HEK293 (cell line): ENCODE results near the gene INCA1.

ENCODE experiments used
- CTCF ChIA-PET: fragments of 350-600 bp; formaldehyde crosslinking; extraction: SDS; loops from one replicate; lab custom pipeline; 2021; ENCODE audit warnings: antibody characterized with exemption; lab: Yijun Ruan, JAX
- POLR2A ChIA-PET: fragments of 300-600 bp; formaldehyde crosslinking; extraction: SDS; loops from one replicate; lab custom pipeline; 2020; ENCODE audit warnings: antibody characterized with exemption, inconsistent platforms; lab: Yijun Ruan, JAX
- H3K27ac ChIP-seq: fragments of 200-500 bp; sonication (Bioruptor generic); 2 replicates; pipeline ENCODE4 v1.5.1; 2014; ENCODE audit warnings: low read depth, low read length, control low read depth, inconsistent platforms; ENCODE audit errors: extremely low read depth
- H3K36me3 ChIP-seq, 2 experiments: fragments of 200-500 bp in 1 of 2; sonication (Bioruptor generic) in 1 of 2; 1 replicate in 1 of 2; 2 replicates in 1 of 2; pipeline ENCODE4 v1.5.1; 2014 to 2017; ENCODE audit warnings: inconsistent platforms in 2 of 2, low read length in 2 of 2; ENCODE audit not compliant: control insufficient read depth in 2 of 2, insufficient read depth in 1 of 2
- H3K4me1 ChIP-seq: fragments of 200-500 bp; sonication (Bioruptor generic); 2 replicates; pipeline ENCODE4 v1.5.1; 2014; ENCODE audit warnings: mild to moderate bottlenecking, low read length, inconsistent platforms; ENCODE audit not compliant: control insufficient read depth, insufficient read depth
- H3K4me3 ChIP-seq: 2 replicates; pipeline ENCODE4 v1.5.1; 2011; ENCODE audit warnings: low read depth, mild to moderate bottlenecking, control low read depth, low read length, moderate library complexity
- H3K9me3 ChIP-seq: fragments of 200-500 bp; sonication (Bioruptor generic); 2 replicates; pipeline ENCODE4 v1.5.1; 2014; ENCODE audit warnings: low read depth, low read length, inconsistent platforms; ENCODE audit not compliant: control insufficient read depth, insufficient read depth
- HOXD13 ChIP-seq: sonication (generic); formaldehyde crosslinking; IDR thresholded peaks from 2 replicates; pipeline ENCODE4 v1.8.0; 2022; ENCODE audit warnings: missing genetic modification reagents, borderline replicate concordance
- KLF16 ChIP-seq: fragments of 450-650 bp; formaldehyde crosslinking; IDR thresholded peaks from 2 replicates; pipeline ENCODE4 v1.5.1; 2017; ENCODE audit warnings: missing biosample characterization, missing genetic modification characterization
- KLF9 ChIP-seq: fragments of 450-650 bp; formaldehyde crosslinking; IDR thresholded peaks from 2 replicates; pipeline ENCODE4 v1.5.1; 2016; ENCODE audit warnings: missing biosample characterization, missing genetic modification characterization, low read depth
- SP2 ChIP-seq: fragments of 450-650 bp; formaldehyde crosslinking; IDR thresholded peaks from 2 replicates; pipeline ENCODE4 v1.5.1; 2016; ENCODE audit warnings: missing biosample characterization, missing genetic modification characterization
- ZBTB8A ChIP-seq: fragments of 450-650 bp; formaldehyde crosslinking; IDR thresholded peaks from 2 replicates; pipeline ENCODE4 v1.5.1; 2016; ENCODE audit warnings: missing biosample characterization, missing genetic modification characterization
- ZNF24 ChIP-seq: fragments of 450-650 bp; formaldehyde crosslinking; IDR thresholded peaks from 2 replicates; pipeline ENCODE4 v1.5.1; 2016; ENCODE audit warnings: missing biosample characterization, missing genetic modification characterization
- ZNF324 ChIP-seq: fragments of 450-650 bp; formaldehyde crosslinking; IDR thresholded peaks from 2 replicates; pipeline ENCODE4 v1.5.1; 2016; ENCODE audit warnings: missing biosample characterization, missing genetic modification characterization
- ZNF350 ChIP-seq: fragments of 450-650 bp; formaldehyde crosslinking; IDR thresholded peaks from 2 replicates; pipeline ENCODE4 v1.5.0; 2017; ENCODE audit warnings: missing biosample characterization, mild to moderate bottlenecking, missing genetic modification characterization
- ZNF555 ChIP-seq: fragments of 450-650 bp; formaldehyde crosslinking; conservative IDR thresholded peaks from 2 replicates; pipeline ENCODE4 v1.5.1; 2017; ENCODE audit warnings: missing biosample characterization, mild to moderate bottlenecking, missing genetic modification characterization, inconsistent platforms
- ZNF701 ChIP-seq: fragments of 450-650 bp; formaldehyde crosslinking; IDR thresholded peaks from 2 replicates; pipeline ENCODE4 v1.5.1; 2016; ENCODE audit warnings: missing biosample characterization, missing genetic modification characterization
- TF ChIP-seq, protein P1 (sequence below): fragments of 450-650 bp; formaldehyde crosslinking; conservative IDR thresholded peaks from 2 replicates; pipeline ENCODE4 v1.5.1; 2016; ENCODE audit warnings: low read depth, missing biosample characterization, missing genetic modification characterization
- TF ChIP-seq, protein P2 (sequence below): fragments of 450-650 bp; formaldehyde crosslinking; IDR thresholded peaks from 2 replicates; pipeline ENCODE4 v1.5.1; 2016; ENCODE audit warnings: missing biosample characterization, missing genetic modification characterization
- TF ChIP-seq, protein P3 (sequence below): fragments of 450-650 bp; formaldehyde crosslinking; IDR thresholded peaks from 2 replicates; pipeline ENCODE4 v1.5.1; 2017; ENCODE audit warnings: missing biosample characterization, mild to moderate bottlenecking, missing genetic modification characterization, moderate library complexity
- TF ChIP-seq, protein P4 (sequence below): fragments of 450-650 bp; formaldehyde crosslinking; IDR thresholded peaks from 2 replicates; pipeline ENCODE4 v1.5.1; 2016; ENCODE audit warnings: missing biosample characterization, missing genetic modification characterization
- TF ChIP-seq, protein P5 (sequence below): fragments of 450-650 bp; formaldehyde crosslinking; IDR thresholded peaks from 2 replicates; pipeline ENCODE4 v1.5.1; 2016; ENCODE audit warnings: missing biosample characterization, missing genetic modification characterization
- TF ChIP-seq, protein P6 (sequence below): fragments of 450-650 bp; formaldehyde crosslinking; IDR thresholded peaks from 2 replicates; pipeline ENCODE4 v1.5.1; 2016; ENCODE audit warnings: missing biosample characterization, missing genetic modification characterization, low read depth
- TF ChIP-seq, protein P7 (sequence below): fragments of 450-650 bp; formaldehyde crosslinking; IDR thresholded peaks from 2 replicates; pipeline ENCODE4 v1.5.1; 2016; ENCODE audit warnings: missing biosample characterization, missing genetic modification characterization
- TF ChIP-seq, protein P8 (sequence below): fragments of 450-650 bp; formaldehyde crosslinking; IDR thresholded peaks from 2 replicates; pipeline ENCODE4 v1.5.1; 2017; ENCODE audit warnings: missing biosample characterization, missing genetic modification characterization
- TF ChIP-seq, protein P9 (sequence below): fragments of 450-650 bp; formaldehyde crosslinking; IDR thresholded peaks from 2 replicates; pipeline ENCODE4 v1.5.1; 2016; ENCODE audit warnings: missing biosample characterization, missing genetic modification characterization

Gene INCA1

DNA sequence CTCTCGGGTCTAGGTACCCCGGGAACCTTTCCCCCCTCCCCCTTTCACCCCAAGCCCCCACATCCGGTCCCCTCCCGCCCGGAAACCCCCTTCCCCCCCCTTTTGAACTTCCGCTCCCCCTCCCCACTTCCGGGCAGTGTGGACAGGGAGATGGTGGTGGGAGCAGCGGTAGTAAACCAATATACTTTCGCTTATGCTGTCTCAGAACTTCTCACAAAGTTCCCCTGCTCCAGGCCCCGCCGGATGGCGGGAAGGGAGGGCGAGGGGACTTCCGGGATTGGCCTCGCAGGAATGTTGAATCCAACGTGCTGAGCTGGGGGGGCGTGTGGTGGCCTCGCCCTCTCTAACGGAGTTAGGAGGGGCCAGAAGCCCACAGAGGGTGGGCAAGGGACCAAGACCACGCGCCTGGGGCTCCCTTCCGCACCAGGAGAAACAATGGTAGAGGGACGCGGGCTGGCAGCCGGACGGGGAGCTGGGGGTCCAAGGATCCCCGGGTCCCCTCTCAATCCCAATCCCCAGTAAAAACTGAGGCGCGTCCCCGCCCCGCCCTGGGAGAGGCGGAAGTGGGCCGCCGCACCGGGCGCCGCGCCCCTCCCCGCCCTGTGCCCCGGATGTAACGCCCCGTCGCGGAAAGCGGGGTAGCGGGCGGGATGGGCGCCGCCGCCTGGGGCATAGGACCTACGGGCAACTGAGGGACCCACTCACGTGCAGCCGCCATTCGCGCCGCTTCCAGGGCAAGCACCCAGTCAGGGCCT lies 49.7 kb downstream of the INCA1 start:
- CTCF ChIA-PET = interaction anchor here (0.5 to 2.5 kb wide), 3 partner anchors 8 to 1558 kb away, joined by 3 to 11 read pairs (median 6); partner anchors contain the start of genes RNF167 and SLC25A11
- POLR2A ChIA-PET = interaction anchor here (0.7 to 17.9 kb wide), 13 partner anchors 8 to 158 kb away, joined by 3 to 358 read pairs (median 6); partner anchors contain the start of genes CAMTA2, INCA1, KIF1C and PLD2
- H3K36me3 ChIP-seq = peaks cover 29 to 47% of the 10 kb centered on the region in 2 experiments
- no peaks in the 10 kb centered on the region for H3K9me3 ChIP-seq
- peaks cover 21% of the 10 kb centered on the region for H3K4me1 ChIP-seq
- H3K27ac ChIP-seq = peak overlapping the region; percentile 99
- H3K4me3 ChIP-seq = peak overlapping the region; percentile 97
- TF ChIP-seq, protein P1, sequence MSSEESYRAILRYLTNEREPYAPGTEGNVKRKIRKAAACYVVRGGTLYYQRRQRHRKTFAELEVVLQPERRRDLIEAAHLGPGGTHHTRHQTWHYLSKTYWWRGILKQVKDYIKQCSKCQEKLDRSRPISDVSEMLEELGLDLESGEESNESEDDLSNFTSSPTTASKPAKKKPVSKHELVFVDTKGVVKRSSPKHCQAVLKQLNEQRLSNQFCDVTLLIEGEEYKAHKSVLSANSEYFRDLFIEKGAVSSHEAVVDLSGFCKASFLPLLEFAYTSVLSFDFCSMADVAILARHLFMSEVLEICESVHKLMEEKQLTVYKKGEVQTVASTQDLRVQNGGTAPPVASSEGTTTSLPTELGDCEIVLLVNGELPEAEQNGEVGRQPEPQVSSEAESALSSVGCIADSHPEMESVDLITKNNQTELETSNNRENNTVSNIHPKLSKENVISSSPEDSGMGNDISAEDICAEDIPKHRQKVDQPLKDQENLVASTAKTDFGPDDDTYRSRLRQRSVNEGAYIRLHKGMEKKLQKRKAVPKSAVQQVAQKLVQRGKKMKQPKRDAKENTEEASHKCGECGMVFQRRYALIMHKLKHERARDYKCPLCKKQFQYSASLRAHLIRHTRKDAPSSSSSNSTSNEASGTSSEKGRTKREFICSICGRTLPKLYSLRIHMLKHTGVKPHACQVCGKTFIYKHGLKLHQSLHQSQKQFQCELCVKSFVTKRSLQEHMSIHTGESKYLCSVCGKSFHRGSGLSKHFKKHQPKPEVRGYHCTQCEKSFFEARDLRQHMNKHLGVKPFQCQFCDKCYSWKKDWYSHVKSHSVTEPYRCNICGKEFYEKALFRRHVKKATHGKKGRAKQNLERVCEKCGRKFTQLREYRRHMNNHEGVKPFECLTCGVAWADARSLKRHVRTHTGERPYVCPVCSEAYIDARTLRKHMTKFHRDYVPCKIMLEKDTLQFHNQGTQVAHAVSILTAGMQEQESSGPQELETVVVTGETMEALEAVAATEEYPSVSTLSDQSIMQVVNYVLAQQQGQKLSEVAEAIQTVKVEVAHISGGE (tag by site-specific recombination) = peak; percentile 71
- TF ChIP-seq ZNF24 (tag by site-specific recombination) (0 out of 2 replicates have a peak, but pooled peaks have one; percentile 11), ZBTB8A (peak; percentile 99), ZNF324 (tag by site-specific recombination) (0 out of 2 replicates have a peak, but pooled peaks have one; percentile 30), ZNF350 (tag by site-specific recombination) (no peak), SP2 (peak; percentile 82), ZNF701 (tag by site-specific recombination) (no peak), HOXD13 (CRISPR knock-in tag) (no peak), ZNF555 (tag by site-specific recombination) (no peak), KLF16 (peak; percentile 64), KLF9 (tag by site-specific recombination) (peak; percentile 92)
- TF ChIP-seq, protein P2, sequence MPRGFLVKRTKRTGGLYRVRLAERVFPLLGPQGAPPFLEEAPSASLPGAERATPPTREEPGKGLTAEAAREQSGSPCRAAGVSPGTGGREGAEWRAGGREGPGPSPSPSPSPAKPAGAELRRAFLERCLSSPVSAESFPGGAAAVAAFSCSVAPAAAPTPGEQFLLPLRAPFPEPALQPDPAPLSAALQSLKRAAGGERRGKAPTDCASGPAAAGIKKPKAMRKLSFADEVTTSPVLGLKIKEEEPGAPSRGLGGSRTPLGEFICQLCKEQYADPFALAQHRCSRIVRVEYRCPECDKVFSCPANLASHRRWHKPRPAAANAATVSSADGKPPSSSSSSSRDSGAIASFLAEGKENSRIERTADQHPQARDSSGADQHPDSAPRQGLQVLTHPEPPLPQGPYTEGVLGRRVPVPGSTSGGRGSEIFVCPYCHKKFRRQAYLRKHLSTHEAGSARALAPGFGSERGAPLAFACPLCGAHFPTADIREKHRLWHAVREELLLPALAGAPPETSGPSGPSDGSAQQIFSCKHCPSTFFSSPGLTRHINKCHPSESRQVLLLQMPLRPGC (tag by site-specific recombination) = peak; percentile 37; the same call in 1 of the 2 replicates
- TF ChIP-seq, protein P3, sequence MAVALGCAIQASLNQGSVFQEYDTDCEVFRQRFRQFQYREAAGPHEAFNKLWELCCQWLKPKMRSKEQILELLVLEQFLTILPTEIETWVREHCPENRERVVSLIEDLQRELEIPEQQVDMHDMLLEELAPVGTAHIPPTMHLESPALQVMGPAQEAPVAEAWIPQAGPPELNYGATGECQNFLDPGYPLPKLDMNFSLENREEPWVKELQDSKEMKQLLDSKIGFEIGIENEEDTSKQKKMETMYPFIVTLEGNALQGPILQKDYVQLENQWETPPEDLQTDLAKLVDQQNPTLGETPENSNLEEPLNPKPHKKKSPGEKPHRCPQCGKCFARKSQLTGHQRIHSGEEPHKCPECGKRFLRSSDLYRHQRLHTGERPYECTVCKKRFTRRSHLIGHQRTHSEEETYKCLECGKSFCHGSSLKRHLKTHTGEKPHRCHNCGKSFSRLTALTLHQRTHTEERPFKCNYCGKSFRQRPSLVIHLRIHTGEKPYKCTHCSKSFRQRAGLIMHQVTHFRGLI (tag by site-specific recombination) = peak; percentile 57; the same call in 1 of the 2 replicates
- TF ChIP-seq, protein P4, sequence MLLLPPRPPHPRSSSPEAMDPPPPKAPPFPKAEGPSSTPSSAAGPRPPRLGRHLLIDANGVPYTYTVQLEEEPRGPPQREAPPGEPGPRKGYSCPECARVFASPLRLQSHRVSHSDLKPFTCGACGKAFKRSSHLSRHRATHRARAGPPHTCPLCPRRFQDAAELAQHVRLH (tag by site-specific recombination) = no peak
- TF ChIP-seq, protein P5, sequence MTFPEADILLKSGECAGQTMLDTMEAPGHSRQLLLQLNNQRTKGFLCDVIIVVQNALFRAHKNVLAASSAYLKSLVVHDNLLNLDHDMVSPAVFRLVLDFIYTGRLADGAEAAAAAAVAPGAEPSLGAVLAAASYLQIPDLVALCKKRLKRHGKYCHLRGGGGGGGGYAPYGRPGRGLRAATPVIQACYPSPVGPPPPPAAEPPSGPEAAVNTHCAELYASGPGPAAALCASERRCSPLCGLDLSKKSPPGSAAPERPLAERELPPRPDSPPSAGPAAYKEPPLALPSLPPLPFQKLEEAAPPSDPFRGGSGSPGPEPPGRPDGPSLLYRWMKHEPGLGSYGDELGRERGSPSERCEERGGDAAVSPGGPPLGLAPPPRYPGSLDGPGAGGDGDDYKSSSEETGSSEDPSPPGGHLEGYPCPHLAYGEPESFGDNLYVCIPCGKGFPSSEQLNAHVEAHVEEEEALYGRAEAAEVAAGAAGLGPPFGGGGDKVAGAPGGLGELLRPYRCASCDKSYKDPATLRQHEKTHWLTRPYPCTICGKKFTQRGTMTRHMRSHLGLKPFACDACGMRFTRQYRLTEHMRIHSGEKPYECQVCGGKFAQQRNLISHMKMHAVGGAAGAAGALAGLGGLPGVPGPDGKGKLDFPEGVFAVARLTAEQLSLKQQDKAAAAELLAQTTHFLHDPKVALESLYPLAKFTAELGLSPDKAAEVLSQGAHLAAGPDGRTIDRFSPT (tag by site-specific recombination) = 0 out of 2 replicates have a peak, but pooled peaks have one; percentile 71
- TF ChIP-seq, protein P6, sequence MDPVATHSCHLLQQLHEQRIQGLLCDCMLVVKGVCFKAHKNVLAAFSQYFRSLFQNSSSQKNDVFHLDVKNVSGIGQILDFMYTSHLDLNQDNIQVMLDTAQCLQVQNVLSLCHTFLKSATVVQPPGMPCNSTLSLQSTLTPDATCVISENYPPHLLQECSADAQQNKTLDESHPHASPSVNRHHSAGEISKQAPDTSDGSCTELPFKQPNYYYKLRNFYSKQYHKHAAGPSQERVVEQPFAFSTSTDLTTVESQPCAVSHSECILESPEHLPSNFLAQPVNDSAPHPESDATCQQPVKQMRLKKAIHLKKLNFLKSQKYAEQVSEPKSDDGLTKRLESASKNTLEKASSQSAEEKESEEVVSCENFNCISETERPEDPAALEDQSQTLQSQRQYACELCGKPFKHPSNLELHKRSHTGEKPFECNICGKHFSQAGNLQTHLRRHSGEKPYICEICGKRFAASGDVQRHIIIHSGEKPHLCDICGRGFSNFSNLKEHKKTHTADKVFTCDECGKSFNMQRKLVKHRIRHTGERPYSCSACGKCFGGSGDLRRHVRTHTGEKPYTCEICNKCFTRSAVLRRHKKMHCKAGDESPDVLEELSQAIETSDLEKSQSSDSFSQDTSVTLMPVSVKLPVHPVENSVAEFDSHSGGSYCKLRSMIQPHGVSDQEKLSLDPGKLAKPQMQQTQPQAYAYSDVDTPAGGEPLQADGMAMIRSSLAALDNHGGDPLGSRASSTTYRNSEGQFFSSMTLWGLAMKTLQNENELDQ (tag by site-specific recombination) = no peak
- TF ChIP-seq, protein P7, sequence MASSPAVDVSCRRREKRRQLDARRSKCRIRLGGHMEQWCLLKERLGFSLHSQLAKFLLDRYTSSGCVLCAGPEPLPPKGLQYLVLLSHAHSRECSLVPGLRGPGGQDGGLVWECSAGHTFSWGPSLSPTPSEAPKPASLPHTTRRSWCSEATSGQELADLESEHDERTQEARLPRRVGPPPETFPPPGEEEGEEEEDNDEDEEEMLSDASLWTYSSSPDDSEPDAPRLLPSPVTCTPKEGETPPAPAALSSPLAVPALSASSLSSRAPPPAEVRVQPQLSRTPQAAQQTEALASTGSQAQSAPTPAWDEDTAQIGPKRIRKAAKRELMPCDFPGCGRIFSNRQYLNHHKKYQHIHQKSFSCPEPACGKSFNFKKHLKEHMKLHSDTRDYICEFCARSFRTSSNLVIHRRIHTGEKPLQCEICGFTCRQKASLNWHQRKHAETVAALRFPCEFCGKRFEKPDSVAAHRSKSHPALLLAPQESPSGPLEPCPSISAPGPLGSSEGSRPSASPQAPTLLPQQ = no peak
- TF ChIP-seq, protein P8, sequence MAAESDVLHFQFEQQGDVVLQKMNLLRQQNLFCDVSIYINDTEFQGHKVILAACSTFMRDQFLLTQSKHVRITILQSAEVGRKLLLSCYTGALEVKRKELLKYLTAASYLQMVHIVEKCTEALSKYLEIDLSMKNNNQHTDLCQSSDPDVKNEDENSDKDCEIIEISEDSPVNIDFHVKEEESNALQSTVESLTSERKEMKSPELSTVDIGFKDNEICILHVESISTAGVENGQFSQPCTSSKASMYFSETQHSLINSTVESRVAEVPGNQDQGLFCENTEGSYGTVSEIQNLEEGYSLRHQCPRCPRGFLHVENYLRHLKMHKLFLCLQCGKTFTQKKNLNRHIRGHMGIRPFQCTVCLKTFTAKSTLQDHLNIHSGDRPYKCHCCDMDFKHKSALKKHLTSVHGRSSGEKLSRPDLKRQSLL (tag by site-specific recombination) = no peak
- TF ChIP-seq, protein P9, sequence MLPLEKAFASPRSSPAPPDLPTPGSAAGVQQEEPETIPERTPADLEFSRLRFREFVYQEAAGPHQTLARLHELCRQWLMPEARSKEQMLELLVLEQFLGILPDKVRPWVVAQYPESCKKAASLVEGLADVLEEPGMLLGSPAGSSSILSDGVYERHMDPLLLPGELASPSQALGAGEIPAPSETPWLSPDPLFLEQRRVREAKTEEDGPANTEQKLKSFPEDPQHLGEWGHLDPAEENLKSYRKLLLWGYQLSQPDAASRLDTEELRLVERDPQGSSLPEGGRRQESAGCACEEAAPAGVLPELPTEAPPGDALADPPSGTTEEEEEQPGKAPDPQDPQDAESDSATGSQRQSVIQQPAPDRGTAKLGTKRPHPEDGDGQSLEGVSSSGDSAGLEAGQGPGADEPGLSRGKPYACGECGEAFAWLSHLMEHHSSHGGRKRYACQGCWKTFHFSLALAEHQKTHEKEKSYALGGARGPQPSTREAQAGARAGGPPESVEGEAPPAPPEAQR (tag by site-specific recombination) = no peak
